ENCODE data around the gene SLC5A12.

DNA sequence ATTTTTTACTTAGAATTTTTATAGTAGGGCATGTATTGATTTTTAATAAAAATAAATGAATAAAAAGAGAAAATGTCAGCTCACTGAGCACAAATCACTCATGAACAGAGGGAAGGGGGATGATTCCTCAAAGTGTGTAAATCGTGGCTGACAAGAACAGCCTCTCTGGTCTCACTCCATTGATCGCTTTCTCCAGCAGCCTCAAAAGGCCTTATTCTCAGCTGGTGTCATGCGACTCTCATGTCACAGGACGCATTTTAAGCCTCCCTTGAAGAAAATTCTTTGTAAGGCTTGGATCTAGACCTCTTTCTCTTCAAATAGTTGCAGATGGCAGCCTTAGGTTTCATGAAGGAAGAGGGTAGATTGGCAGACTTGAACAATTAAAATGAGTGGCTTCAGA lies 33.9 kb upstream of the SLC5A12 start:
- TF ChIP-seq, protein P1, sequence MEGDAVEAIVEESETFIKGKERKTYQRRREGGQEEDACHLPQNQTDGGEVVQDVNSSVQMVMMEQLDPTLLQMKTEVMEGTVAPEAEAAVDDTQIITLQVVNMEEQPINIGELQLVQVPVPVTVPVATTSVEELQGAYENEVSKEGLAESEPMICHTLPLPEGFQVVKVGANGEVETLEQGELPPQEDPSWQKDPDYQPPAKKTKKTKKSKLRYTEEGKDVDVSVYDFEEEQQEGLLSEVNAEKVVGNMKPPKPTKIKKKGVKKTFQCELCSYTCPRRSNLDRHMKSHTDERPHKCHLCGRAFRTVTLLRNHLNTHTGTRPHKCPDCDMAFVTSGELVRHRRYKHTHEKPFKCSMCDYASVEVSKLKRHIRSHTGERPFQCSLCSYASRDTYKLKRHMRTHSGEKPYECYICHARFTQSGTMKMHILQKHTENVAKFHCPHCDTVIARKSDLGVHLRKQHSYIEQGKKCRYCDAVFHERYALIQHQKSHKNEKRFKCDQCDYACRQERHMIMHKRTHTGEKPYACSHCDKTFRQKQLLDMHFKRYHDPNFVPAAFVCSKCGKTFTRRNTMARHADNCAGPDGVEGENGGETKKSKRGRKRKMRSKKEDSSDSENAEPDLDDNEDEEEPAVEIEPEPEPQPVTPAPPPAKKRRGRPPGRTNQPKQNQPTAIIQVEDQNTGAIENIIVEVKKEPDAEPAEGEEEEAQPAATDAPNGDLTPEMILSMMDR (conservative IDR thresholded peaks at IDR 0.05 in 1 of 2, IDR thresholded peaks at IDR 0.05 in 1 of 2; ENCODE audit: extremely low read depth in 1 of 2, insufficient read depth in 1 of 2, low read depth in 1 of 2, low read length in 2 of 2), result no peak
- no peak for TF ChIP-seq EZH2 (IDR thresholded peaks at IDR 0.05; ENCODE audit: borderline replicate concordance, low read length)
